ENCODE results near the gene SPATA3.

DNA sequence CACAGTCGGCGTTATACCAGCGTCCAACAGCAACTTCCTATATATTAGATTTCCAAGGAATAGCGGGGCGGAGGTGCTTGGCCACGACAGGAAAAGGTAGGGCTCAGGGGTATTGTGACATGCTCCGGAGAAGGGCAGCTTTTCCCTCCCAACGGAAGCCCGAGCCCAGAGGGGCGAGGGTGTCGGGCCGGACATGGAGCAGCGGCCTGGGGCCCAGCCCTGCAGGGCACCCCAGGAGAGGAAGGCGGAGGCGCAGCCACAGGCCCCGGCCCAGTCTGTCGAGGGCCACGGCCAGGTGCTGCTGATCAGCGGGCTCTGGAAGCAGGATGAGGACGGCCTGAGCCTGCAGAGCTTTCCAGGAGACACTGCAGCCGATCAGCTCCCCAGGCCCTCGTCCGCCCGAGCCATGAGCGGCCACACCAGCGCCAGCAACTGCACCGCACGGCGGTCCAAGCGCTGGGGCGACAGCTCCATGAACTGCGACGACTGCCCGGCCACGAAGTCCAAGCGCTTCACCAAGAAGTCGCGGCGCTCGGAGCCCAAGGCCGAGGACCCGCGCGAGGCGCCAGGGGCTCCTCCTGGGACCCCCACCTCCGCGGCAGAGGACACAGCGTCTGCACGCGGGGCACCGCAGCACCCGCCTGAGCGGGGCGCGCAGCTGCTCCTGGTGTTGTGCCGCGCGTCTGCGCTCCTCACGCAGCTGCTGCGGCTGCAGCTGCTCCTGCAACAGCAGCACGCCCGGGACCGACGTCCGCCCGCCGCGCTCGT is 5.6 kb upstream of the SPATA3 start:
- TF ChIP-seq, protein P1, sequence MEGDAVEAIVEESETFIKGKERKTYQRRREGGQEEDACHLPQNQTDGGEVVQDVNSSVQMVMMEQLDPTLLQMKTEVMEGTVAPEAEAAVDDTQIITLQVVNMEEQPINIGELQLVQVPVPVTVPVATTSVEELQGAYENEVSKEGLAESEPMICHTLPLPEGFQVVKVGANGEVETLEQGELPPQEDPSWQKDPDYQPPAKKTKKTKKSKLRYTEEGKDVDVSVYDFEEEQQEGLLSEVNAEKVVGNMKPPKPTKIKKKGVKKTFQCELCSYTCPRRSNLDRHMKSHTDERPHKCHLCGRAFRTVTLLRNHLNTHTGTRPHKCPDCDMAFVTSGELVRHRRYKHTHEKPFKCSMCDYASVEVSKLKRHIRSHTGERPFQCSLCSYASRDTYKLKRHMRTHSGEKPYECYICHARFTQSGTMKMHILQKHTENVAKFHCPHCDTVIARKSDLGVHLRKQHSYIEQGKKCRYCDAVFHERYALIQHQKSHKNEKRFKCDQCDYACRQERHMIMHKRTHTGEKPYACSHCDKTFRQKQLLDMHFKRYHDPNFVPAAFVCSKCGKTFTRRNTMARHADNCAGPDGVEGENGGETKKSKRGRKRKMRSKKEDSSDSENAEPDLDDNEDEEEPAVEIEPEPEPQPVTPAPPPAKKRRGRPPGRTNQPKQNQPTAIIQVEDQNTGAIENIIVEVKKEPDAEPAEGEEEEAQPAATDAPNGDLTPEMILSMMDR (IDR thresholded peaks at IDR 0.05 in 4 of 5, conservative IDR thresholded peaks at IDR 0.05 in 1 of 5) = no peak
- no peak for TF ChIP-seq POLR2A (IDR thresholded peaks at IDR 0.05)

All from gastrocnemius medialis (tissue), 4 donors.